Body of pancreas (tissue), 4 donors: ENCODE results near the gene EPHX1.

ENCODE experiments used
- CTCF ChIP-seq, 7 experiments: fragments of 450-650 bp in 4 of 7; fragments of 200-600 bp in 3 of 7; sonication (generic) in 3 of 7; IDR thresholded peaks; one replicate each; pipeline ENCODE4 v1.5.1; 2016 to 2019; ENCODE audit warnings: antibody characterized with exemption in 7 of 7
- POLR2A ChIP-seq, 3 donors: fragments of 450-650 bp; IDR thresholded peaks; one replicate each; pipeline ENCODE4 v1.6.1; 2016; ENCODE audit warnings: antibody characterized with exemption in 3 of 3, mild to moderate bottlenecking in 2 of 3

GRCh38 chr1:225870911-225871310 is 61.0 kb downstream of the EPHX1 start:
- TF ChIP-seq CTCF (IDR thresholded peaks at IDR 0.05) (no peak), POLR2A (IDR thresholded peaks at IDR 0.05) (no peak)
